Endodermal cell (in vitro differentiated cells): ENCODE results near the gene AOC1. TPM values are rescaled to one million over a fixed set of nuclear protein-coding genes. Genes with fewer than 3 reads are reported as not detected.

ENCODE experiments used
- DNase-seq: peaks from one replicate; pipeline ENCODE4 v3.0.0-alpha.2; 2017
- H3K27ac ChIP-seq: 2 replicates; pipeline ENCODE4 v1.5.1; 2013; ENCODE audit warnings: mild to moderate bottlenecking, low read depth, low read length, moderate library complexity
- H3K27me3 ChIP-seq: 2 replicates; pipeline ENCODE4 v1.6.1; 2013; ENCODE audit warnings: mild to moderate bottlenecking, low read length, moderate library complexity; ENCODE audit not compliant: insufficient read depth, control insufficient read depth, poor library complexity, severe bottlenecking
- H3K36me3 ChIP-seq: 2 replicates; pipeline ENCODE4 v1.7.0; 2013; ENCODE audit warnings: mild to moderate bottlenecking, low read length, moderate library complexity; ENCODE audit not compliant: control insufficient read depth, insufficient read depth
- H3K4me1 ChIP-seq: one replicate; pipeline ENCODE4 v1.7.0; 2013; ENCODE audit warnings: low read length; ENCODE audit not compliant: control insufficient read depth, insufficient read depth
- H3K4me3 ChIP-seq: 2 replicates; pipeline ENCODE4 v1.5.1; 2013; ENCODE audit warnings: mild to moderate bottlenecking, low read length, moderate library complexity
- H3K9ac ChIP-seq: 2 replicates; pipeline ENCODE4 v1.6.1; 2013; ENCODE audit warnings: mild to moderate bottlenecking, low read length, moderate library complexity; ENCODE audit not compliant: poor library complexity, severe bottlenecking; ENCODE audit errors: extremely low read depth
- H3K9me3 ChIP-seq: 2 replicates; pipeline ENCODE4 v1.6.1; 2013; ENCODE audit warnings: mild to moderate bottlenecking, low read length, moderate library complexity; ENCODE audit not compliant: control insufficient read depth
- H3K27ac Mint-ChIP-seq: 2 replicates; pipeline ENCODE4 v1.8.0; 2020; ENCODE audit warnings: mixed read lengths
- H3K27me3 Mint-ChIP-seq: 2 replicates; pipeline ENCODE4 v1.8.0; 2021; ENCODE audit warnings: mild to moderate bottlenecking, mixed read lengths; ENCODE audit not compliant: insufficient read depth
- H3K36me3 Mint-ChIP-seq: 2 replicates; pipeline ENCODE4 v1.8.0; 2020; ENCODE audit warnings: low read depth, mixed read lengths
- H3K4me1 Mint-ChIP-seq: 2 replicates; pipeline ENCODE4 v1.8.0; 2020; ENCODE audit warnings: mixed read lengths
- H3K4me3 Mint-ChIP-seq: 2 replicates; pipeline ENCODE4 v1.8.0; 2020; ENCODE audit warnings: mild to moderate bottlenecking, moderate library complexity, mixed read lengths
- H3K9me3 Mint-ChIP-seq: 2 replicates; pipeline ENCODE4 v1.8.0; 2020; ENCODE audit warnings: mild to moderate bottlenecking, mixed read lengths
- WGBS, 2 experiments: methylation state at CpG; one replicate each; pipeline versions ENCODE4 v1.1.5 to v1.1.7; 2013; ENCODE audit warnings: missing lambda C conversion rate in 2 of 2, mixed read lengths in 1 of 2; ENCODE audit not compliant: insufficient coverage in 1 of 2, insufficient read length in 1 of 2; 5-methylcytosine and 5-hydroxymethylcytosine counted together
- total RNA-seq, 2 donors: library from RNA; stranded (reverse); fragmentation: NEBNext Ultra II Directional in 1 of 2; extraction: Animal tissue kit (Norgen Biotek cat#: 25700) in 1 of 2; gene quantifications; 2 replicates in 1 of 2; 3 replicates in 1 of 2; pipeline ENCODE4 v1.2.1, GENCODE V29; 2021
- TF ChIP-seq, protein P1 (sequence below): fragments of 200-600 bp; sonication (generic); conservative IDR thresholded peaks from 2 replicates; pipeline ENCODE4 v1.5.0; 2021; ENCODE audit warnings: antibody characterized with exemption, mild to moderate bottlenecking

The AOC1 gene
- total RNA-seq, 2 donors from 2014 or later, result not detected

DNA sequence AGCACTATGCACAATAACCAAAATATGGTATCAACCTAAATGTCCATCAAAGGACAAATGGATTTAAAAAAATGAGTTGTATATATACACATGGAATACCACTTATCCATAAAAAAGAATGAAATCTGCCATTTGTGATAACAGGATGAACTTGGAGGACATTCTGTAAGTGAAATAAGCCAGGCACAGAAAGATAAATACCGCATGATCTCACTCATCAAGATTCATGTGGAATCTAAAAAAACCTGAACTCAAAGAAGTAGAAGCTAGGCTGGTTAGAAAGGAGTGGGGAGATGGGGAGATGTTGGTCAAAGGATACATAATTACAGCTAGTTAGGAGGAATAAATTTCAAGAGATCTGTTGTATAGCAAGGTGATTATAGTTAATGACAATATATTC, 17.3 kb upstream of the AOC1 start:
- Mint-ChIP-seq H3K9me3 (no peaks in the 10 kb centered on the region), H3K4me1 (no peaks in the 10 kb centered on the region), H3K4me3 (no peak overlapping the region), H3K36me3 (no peaks in the 10 kb centered on the region), H3K27ac (no peak overlapping the region), H3K27me3 (peaks cover 3% of the 10 kb centered on the region)
- H3K27me3 ChIP-seq, result no peaks in the 10 kb centered on the region
- no peaks in the 10 kb centered on the region for H3K36me3 ChIP-seq
- no peak overlapping the region for H3K4me3 ChIP-seq
- no peak for DNase-seq
- TF ChIP-seq, protein P1, sequence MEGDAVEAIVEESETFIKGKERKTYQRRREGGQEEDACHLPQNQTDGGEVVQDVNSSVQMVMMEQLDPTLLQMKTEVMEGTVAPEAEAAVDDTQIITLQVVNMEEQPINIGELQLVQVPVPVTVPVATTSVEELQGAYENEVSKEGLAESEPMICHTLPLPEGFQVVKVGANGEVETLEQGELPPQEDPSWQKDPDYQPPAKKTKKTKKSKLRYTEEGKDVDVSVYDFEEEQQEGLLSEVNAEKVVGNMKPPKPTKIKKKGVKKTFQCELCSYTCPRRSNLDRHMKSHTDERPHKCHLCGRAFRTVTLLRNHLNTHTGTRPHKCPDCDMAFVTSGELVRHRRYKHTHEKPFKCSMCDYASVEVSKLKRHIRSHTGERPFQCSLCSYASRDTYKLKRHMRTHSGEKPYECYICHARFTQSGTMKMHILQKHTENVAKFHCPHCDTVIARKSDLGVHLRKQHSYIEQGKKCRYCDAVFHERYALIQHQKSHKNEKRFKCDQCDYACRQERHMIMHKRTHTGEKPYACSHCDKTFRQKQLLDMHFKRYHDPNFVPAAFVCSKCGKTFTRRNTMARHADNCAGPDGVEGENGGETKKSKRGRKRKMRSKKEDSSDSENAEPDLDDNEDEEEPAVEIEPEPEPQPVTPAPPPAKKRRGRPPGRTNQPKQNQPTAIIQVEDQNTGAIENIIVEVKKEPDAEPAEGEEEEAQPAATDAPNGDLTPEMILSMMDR, result no peak
- no peaks in the 10 kb centered on the region for H3K4me1 ChIP-seq
- H3K9me3 ChIP-seq, result no peaks in the 10 kb centered on the region
- no peak overlapping the region for H3K27ac ChIP-seq
- no peak overlapping the region for H3K9ac ChIP-seq
- 83 to 96% methylated on average over 1 of the region's 1 CpG for WGBS, 2 experiments

DNA sequence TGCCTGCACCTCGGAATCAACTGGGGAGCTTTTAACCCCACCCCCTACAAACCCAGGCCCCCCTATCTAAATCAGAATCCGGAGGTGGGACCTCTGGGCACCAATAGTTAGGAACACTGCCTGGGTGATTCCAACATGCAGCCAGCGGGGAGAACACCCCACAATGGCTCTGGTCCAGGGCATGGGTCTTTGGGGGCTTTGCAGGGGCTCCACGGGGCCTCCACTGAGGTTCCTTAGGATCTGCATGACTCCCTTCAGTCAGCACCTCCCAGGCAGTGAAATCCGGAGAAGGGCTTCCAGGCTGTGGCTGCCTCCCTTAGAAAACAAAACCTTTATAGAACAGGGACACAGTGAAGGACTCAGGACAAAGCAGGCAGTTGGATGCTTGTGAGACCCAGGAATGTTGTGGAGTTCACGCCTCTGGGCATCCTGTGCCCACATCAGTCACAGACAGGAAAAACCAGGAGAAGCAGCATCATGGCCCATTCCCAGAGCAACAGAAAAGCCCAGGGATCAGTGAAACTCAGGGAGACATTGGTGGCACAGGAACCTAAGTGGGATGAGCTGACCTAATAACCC, 16.5 kb upstream of the AOC1 start:
- Histone ChIP-seq H3K4me1 (no peaks in the 10 kb centered on the region), H3K27ac (no peak overlapping the region), H3K27me3 (no peaks in the 10 kb centered on the region), H3K36me3 (no peaks in the 10 kb centered on the region), H3K9ac (no peak overlapping the region), H3K4me3 (no peak overlapping the region), H3K9me3 (no peaks in the 10 kb centered on the region)
- H3K4me1 Mint-ChIP-seq, result no peaks in the 10 kb centered on the region
- no peaks in the 10 kb centered on the region for H3K36me3 Mint-ChIP-seq
- 78 to 87% methylated on average over 4 to 6 of the region's 6 CpGs for WGBS, 2 experiments
- TF ChIP-seq, protein P1, result no peak
- H3K9me3 Mint-ChIP-seq, result no peaks in the 10 kb centered on the region
- no peak for DNase-seq
- H3K27ac Mint-ChIP-seq, result no peak overlapping the region
- H3K27me3 Mint-ChIP-seq, result peaks cover 3% of the 10 kb centered on the region
- no peak overlapping the region for H3K4me3 Mint-ChIP-seq

DNA sequence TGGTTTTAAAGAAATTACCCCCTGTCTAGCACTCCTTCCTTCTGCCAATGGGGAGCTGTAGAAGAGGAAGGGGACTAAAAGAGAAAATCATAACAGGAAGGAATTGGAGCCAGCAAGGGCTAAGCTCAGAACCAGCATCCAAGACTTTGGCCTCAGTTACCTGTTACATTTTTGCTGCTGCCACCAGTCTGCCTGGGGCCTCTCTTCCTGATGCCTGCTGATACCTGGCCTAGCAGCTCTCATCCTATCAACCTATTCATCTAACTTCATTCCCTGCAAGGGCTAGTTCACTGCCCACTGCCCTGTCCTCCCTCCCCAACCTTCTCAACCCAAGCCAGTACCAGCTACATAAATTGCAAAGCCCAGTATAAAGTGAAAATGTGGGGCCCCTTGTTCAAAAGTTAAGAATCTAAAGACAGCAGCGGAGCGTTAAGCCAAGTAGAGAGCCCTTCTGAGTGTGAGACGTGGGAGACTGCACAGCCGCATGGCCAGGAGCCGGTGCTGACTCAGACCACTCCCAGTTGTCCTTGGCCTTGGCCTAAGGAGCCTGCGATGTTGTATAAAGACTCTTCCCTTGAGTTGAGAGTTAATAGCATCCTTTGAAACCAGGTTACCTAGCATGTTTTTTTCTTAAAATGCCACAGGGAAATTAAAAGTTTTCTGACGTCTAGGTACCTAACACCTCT, 13.2 kb upstream of the AOC1 start:
- 81 to 82% methylated on average over 7 of the region's 7 CpGs for WGBS, 2 experiments
- no peaks in the 10 kb centered on the region for H3K4me1 ChIP-seq
- peaks cover 3% of the 10 kb centered on the region for H3K27me3 Mint-ChIP-seq

More for the DNA sequence above, 13.2 kb upstream of the AOC1 start:
- Histone ChIP-seq H3K27ac (no peak overlapping the region), H3K27me3 (no peaks in the 10 kb centered on the region), H3K9me3 (no peaks in the 10 kb centered on the region), H3K9ac (no peak overlapping the region), H3K36me3 (no peaks in the 10 kb centered on the region), H3K4me3 (no peak overlapping the region)
- H3K4me1 Mint-ChIP-seq, result no peaks in the 10 kb centered on the region
- peak; percentile 30 for DNase-seq
- no peak overlapping the region for H3K4me3 Mint-ChIP-seq
- TF ChIP-seq, protein P1, result no peak
- H3K36me3 Mint-ChIP-seq, result no peaks in the 10 kb centered on the region
- H3K9me3 Mint-ChIP-seq, result no peaks in the 10 kb centered on the region
- H3K27ac Mint-ChIP-seq, result no peak overlapping the region
